Measurements from ENCODE around the gene MAD1L1. TPM values are rescaled to one million over a fixed set of nuclear protein-coding genes. Genes with fewer than 3 reads are reported as not detected.

The MAD1L1 gene
- total and polyA plus RNA-seq, 2 of the 8 experiments (the other 6 are each of a cell fraction or from before 2014, with no cell fraction given) = 40.4 to 44.6 TPM

- no peak overlapping the region for H2BK5ac ChIP-seq (ENCODE audit: low read depth, low read length)
- H2BK120ac ChIP-seq (replicated peaks; ENCODE audit: low read depth, low read length) = no peak overlapping the region
- H3K4me3 ChIP-seq (ENCODE audit: extremely low read depth in 1 of 4, insufficient read depth in 2 of 4, low read depth in 3 of 4, low read length in 4 of 4) = no peak overlapping the region
- FAIRE-seq (no peak), DNase-seq (ENCODE audit: low read depth in 1 of 2, low spot score in 2 of 2) (no peak)
- H3K9ac ChIP-seq (replicated peaks in 1 of 4; ENCODE audit: extremely low read depth in 1 of 4, low read depth in 3 of 4, low read length in 3 of 4) = no peak overlapping the region
- H3K23ac ChIP-seq (ENCODE audit: insufficient read length) = no peak overlapping the region
- no peak overlapping the region for H2AFZ ChIP-seq (ENCODE audit: low read length)
- H3K14ac ChIP-seq (ENCODE audit: insufficient read length) = no peak overlapping the region
- no peaks in the 10 kb centered on the region for H3K27me3 ChIP-seq (replicated peaks in 1 of 4; ENCODE audit: control insufficient read depth in 3 of 4, extremely low read depth in 1 of 4, insufficient read depth in 3 of 4, low read length in 3 of 4)
- no peak overlapping the region for H3K56ac ChIP-seq (replicated peaks; ENCODE audit: insufficient read length, low read depth, low read length)
- H2BK20ac ChIP-seq (ENCODE audit: low read length) = no peak overlapping the region
- no peak overlapping the region for H3K4ac ChIP-seq (replicated peaks; ENCODE audit: insufficient read length, low read depth, low read length)
- no peaks in the 10 kb centered on the region for H3K36me3 ChIP-seq (ENCODE audit: control insufficient read depth in 2 of 4, insufficient read depth in 4 of 4, low read length in 3 of 4)
- no peak overlapping the region for H2AK5ac ChIP-seq (ENCODE audit: low read depth, low read length)
- H4K20me1 ChIP-seq (replicated peaks in 1 of 2; ENCODE audit: control insufficient read depth in 1 of 2, insufficient read depth in 2 of 2, low read length in 2 of 2) = peaks cover 5 to 6% of the 10 kb centered on the region in 2 experiments
- peaks cover 13% of the 10 kb centered on the region for H3K79me1 ChIP-seq (ENCODE audit: low read depth, low read length)
- no peak overlapping the region for H3K18ac ChIP-seq (ENCODE audit: extremely low read depth, low read length)
- H2BK15ac ChIP-seq (ENCODE audit: low read length) = no peak overlapping the region
- no peak overlapping the region for H4K5ac ChIP-seq (ENCODE audit: insufficient read length, low read depth, low read length)
- H3K23me2 ChIP-seq (ENCODE audit: low read depth, low read length) = no peaks in the 10 kb centered on the region
- no peak overlapping the region for H2BK12ac ChIP-seq (ENCODE audit: low read depth, low read length)
- H3K79me2 ChIP-seq (ENCODE audit: control insufficient read depth in 1 of 2, insufficient read depth in 2 of 2, low read length in 2 of 2) = no peaks in the 10 kb centered on the region; a peak in 1 of 4 replicates
- H3K4me1 ChIP-seq (replicated peaks in 1 of 4; ENCODE audit: control insufficient read depth in 3 of 4, insufficient read depth in 4 of 4, low read length in 3 of 4) = no peaks in the 10 kb centered on the region
- H3K27ac ChIP-seq (ENCODE audit: low read depth, low read length) = no peak overlapping the region
- ChIA-PET CTCF (ENCODE audit: partially characterized antibody) (interaction anchor here (0.6 to 1.4 kb wide), 7 partner anchors 9 to 660 kb away, joined by 3 read pairs; no protein-coding TSS in a partner anchor), POLR2A (ENCODE audit: partially characterized antibody) (interaction anchor here (0.6 kb wide), 1 partner anchor 110 kb away, joined by 3 read pairs; no protein-coding TSS in a partner anchor)
- WGBS, 2 experiments (ENCODE audit: extremely low coverage in 1 of 2, insufficient coverage in 1 of 2, insufficient read length in 1 of 2, insufficient replicate concordance in 2 of 2, low coverage in 1 of 2, low lambda C conversion rate in 2 of 2, missing lambda C conversion rate in 1 of 2) = 94% methylated on average over 25 of the region's 28 CpGs; no CpG with 5 or more reads in 1 of the 2 experiments
- no peaks in the 10 kb centered on the region for H3K9me3 ChIP-seq (ENCODE audit: insufficient read depth in 2 of 2, low read depth in 1 of 2, low read length in 1 of 2)
- H4K91ac ChIP-seq (replicated peaks; ENCODE audit: insufficient read length, low read length) = no peak overlapping the region
- no peak overlapping the region for H3K4me2 ChIP-seq (ENCODE audit: insufficient read depth in 1 of 2, low read depth in 2 of 2, low read length in 2 of 2)
- no peak overlapping the region for H4K8ac ChIP-seq (ENCODE audit: extremely low read depth, insufficient read depth, low read length)
- TF ChIP-seq NANOG (IDR thresholded peaks at IDR 0.05; ENCODE audit: insufficient read depth, low read depth, low read length, poor library complexity, severe bottlenecking) = no peak
- TF ChIP-seq NRF1 (IDR thresholded peaks at IDR 0.05; ENCODE audit: low read depth, low read length) = no peak
- no peak for TF ChIP-seq CHD1 (IDR thresholded peaks at IDR 0.05; ENCODE audit: low read depth, low read length)
- no peak for TF ChIP-seq HDAC2 (IDR thresholded peaks at IDR 0.05; ENCODE audit: borderline replicate concordance in 1 of 2, low read depth in 2 of 2, low read length in 2 of 2)
- no peak for TF ChIP-seq ATF3 (IDR thresholded peaks at IDR 0.05; ENCODE audit: insufficient read depth, low read depth, low read length)
- no peak for TF ChIP-seq RFX5 (IDR thresholded peaks at IDR 0.05; ENCODE audit: borderline replicate concordance, low read depth, low read length)
- no peak for TF ChIP-seq RAD21 (IDR thresholded peaks at IDR 0.05 in 1 of 2, conservative IDR thresholded peaks at IDR 0.05 in 1 of 2; ENCODE audit: low read depth in 2 of 2, low read length in 2 of 2)
- no peak for TF ChIP-seq TCF12 (IDR thresholded peaks at IDR 0.05; ENCODE audit: low read depth, low read length)
- TF ChIP-seq CBX8 (IDR thresholded peaks at IDR 0.05; ENCODE audit: borderline replicate concordance, low read depth, low read length) = no peak
- TF ChIP-seq CTBP2 (IDR thresholded peaks at IDR 0.05; ENCODE audit: borderline replicate concordance, insufficient read depth, insufficient read length, low read length) = no peak
- no peak for TF ChIP-seq PHF8 (conservative IDR thresholded peaks at IDR 0.05; ENCODE audit: low read depth, low read length)
These were observed 135.9 kb downstream of the MAD1L1 start for GRCh38 chr7:2096692-2097387.
